ENCODE results near the gene SSR1. TPM values are rescaled to one million over a fixed set of nuclear protein-coding genes. Genes with fewer than 3 reads are reported as not detected.

Gene SSR1
- total RNA-seq, 1 experiment from 2014 or later = 115 TPM

DNA sequence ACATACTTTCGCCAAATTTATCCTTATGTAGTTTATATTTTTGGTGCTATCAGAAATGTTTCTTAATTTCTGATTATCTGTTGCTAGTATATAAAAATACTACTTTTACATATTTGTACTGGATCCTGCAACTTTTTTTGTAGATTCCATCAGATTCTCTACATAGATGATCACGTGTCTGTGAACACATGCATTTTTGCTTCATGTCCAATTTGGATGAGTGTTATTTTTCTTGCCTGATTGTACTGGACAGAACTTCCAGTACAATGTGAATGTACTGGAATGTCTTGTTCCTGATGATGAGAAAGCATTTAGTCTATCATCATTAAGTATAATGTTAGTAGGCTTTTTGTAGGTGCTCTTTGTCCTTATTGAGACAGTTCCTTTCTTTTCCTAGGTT lies 25.0 kb upstream of the SSR1 start:
- Mint-ChIP-seq H3K4me3 (ENCODE audit: low read depth, unreplicated experiment) (no peak overlapping the region), H3K27ac (ENCODE audit: unreplicated experiment) (no peak overlapping the region), H3K36me3 (ENCODE audit: insufficient read depth, unreplicated experiment) (peaks cover 5% of the 10 kb centered on the region), H3K27me3 (ENCODE audit: unreplicated experiment) (no peaks in the 10 kb centered on the region), H3K9me3 (ENCODE audit: low read depth, unreplicated experiment) (no peaks in the 10 kb centered on the region), H3K4me1 (ENCODE audit: low read depth, unreplicated experiment) (no peaks in the 10 kb centered on the region)
- intact Hi-C loops (cut with micrococcal nuclease; ENCODE audit: unreplicated experiment) = no loop called here
- BruUV-seq (replicated peaks) = no TSS peak
- no peak for DNase-seq
- TF ChIP-seq, protein P1, sequence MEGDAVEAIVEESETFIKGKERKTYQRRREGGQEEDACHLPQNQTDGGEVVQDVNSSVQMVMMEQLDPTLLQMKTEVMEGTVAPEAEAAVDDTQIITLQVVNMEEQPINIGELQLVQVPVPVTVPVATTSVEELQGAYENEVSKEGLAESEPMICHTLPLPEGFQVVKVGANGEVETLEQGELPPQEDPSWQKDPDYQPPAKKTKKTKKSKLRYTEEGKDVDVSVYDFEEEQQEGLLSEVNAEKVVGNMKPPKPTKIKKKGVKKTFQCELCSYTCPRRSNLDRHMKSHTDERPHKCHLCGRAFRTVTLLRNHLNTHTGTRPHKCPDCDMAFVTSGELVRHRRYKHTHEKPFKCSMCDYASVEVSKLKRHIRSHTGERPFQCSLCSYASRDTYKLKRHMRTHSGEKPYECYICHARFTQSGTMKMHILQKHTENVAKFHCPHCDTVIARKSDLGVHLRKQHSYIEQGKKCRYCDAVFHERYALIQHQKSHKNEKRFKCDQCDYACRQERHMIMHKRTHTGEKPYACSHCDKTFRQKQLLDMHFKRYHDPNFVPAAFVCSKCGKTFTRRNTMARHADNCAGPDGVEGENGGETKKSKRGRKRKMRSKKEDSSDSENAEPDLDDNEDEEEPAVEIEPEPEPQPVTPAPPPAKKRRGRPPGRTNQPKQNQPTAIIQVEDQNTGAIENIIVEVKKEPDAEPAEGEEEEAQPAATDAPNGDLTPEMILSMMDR (IDR thresholded peaks at IDR 0.05; ENCODE audit: unreplicated experiment) = no peak
- CTCF ChIA-PET = no interaction called here

DNA sequence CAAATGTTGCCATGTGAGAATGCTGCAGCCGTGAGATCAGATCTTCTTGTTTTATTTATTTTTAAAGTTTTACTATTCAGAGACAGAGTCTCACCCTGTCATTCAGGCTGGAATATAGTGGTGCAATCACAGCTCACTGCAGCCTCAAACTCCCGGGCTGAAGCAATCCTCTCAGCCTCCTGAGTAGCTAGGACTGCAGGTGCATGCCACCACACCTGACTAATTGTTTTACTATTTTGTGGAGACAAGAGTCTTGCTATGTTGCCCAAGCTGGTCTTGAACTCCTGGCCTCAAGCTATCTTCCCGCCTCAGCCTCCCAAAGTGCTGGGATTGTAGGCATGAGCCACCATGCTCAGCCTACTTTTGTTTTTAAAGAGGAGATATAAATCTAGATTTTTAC lies 22.5 kb upstream of the SSR1 start:
- no peaks in the 10 kb centered on the region for H3K9me3 Mint-ChIP-seq (ENCODE audit: low read depth, unreplicated experiment)
- intact Hi-C loops (cut with micrococcal nuclease; ENCODE audit: unreplicated experiment) = no loop called here
- no peak overlapping the region for H3K4me3 Mint-ChIP-seq (ENCODE audit: low read depth, unreplicated experiment)
- H3K36me3 Mint-ChIP-seq (ENCODE audit: insufficient read depth, unreplicated experiment) = peaks cover 5% of the 10 kb centered on the region
- BruUV-seq (replicated peaks) = no TSS peak
- TF ChIP-seq, protein P1 (IDR thresholded peaks at IDR 0.05; ENCODE audit: unreplicated experiment) = no peak
- no peak for DNase-seq
- CTCF ChIA-PET = no interaction called here
- no peak overlapping the region for H3K27ac Mint-ChIP-seq (ENCODE audit: unreplicated experiment)
- no peaks in the 10 kb centered on the region for H3K27me3 Mint-ChIP-seq (ENCODE audit: unreplicated experiment)
- H3K4me1 Mint-ChIP-seq (ENCODE audit: low read depth, unreplicated experiment) = no peaks in the 10 kb centered on the region

DNA sequence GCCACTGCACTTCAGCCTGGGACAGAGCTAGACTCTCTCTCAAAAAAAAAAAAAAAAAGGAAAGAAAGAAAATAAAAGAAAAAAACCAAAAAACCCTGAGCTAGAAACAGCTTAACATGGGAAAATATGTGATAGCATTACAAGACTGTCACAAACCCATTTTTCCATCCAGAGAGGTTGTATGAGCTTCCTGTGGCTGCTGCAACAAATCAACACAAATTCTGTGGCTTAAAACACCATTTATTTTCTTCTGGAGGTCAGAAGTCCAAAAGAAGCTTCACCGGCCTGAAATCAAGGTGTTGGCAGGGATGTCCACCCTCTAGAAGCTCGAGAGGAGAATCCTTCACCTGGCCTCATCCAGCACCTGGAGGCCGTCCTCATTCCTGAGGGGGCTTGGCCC lies 21.7 kb upstream of the SSR1 start:
- TF ChIP-seq, protein P1 (IDR thresholded peaks at IDR 0.05; ENCODE audit: unreplicated experiment) = no peak
- CTCF ChIA-PET = no interaction called here
- no TSS peak for BruUV-seq (replicated peaks)
- no peaks in the 10 kb centered on the region for H3K9me3 Mint-ChIP-seq (ENCODE audit: low read depth, unreplicated experiment)
- peaks cover 5% of the 10 kb centered on the region for H3K36me3 Mint-ChIP-seq (ENCODE audit: insufficient read depth, unreplicated experiment)
- H3K27me3 Mint-ChIP-seq (ENCODE audit: unreplicated experiment) = no peaks in the 10 kb centered on the region
- no peaks in the 10 kb centered on the region for H3K4me1 Mint-ChIP-seq (ENCODE audit: low read depth, unreplicated experiment)
- no peak overlapping the region for H3K27ac Mint-ChIP-seq (ENCODE audit: unreplicated experiment)
- H3K4me3 Mint-ChIP-seq (ENCODE audit: low read depth, unreplicated experiment) = no peak overlapping the region
- intact Hi-C loops (cut with micrococcal nuclease; ENCODE audit: unreplicated experiment) = no loop called here
- no peak for DNase-seq

DNA sequence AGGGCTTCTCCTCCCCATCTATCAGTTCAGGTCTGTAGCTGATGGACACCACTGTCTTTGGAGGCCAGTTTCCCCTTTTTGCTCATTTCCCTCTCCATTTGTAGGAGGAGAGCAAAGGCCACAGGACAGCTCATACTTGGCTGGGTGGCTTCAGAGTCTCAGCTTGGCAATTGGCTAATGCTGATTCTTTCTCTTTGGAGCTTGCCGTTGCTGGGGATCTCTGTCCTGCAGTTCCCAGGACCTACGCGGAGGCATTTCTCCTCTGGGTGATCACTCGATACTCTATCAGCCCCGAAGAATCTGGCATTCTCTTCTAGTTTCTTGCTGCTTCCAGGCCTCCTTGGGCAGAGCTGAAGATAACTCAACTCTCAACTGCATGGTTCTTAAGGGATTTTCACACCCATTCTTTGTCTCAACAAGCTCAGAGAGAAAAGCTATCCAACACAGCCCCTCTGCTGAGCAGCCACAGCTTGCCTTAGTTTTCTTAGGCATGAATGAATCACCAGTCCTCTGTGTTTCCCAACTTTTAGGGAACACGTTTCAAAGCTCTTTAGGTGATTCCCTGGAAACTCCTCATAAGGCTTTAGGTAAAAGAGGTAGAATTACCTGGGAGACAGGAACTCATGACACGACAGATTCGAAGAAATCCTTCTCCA lies 19.2 kb upstream of the SSR1 start:
- intact Hi-C loops (cut with micrococcal nuclease; ENCODE audit: unreplicated experiment) = no loop called here
- CTCF ChIA-PET = interaction anchor here (0.6 kb wide), 1 partner anchor 35 kb away, joined by 5 read pairs; no protein-coding TSS in a partner anchor
- TF ChIP-seq, protein P1 (IDR thresholded peaks at IDR 0.05; ENCODE audit: unreplicated experiment) = no peak
- H3K27ac Mint-ChIP-seq (ENCODE audit: unreplicated experiment) = no peak overlapping the region
- H3K4me3 Mint-ChIP-seq (ENCODE audit: low read depth, unreplicated experiment) = no peak overlapping the region
- no peaks in the 10 kb centered on the region for H3K27me3 Mint-ChIP-seq (ENCODE audit: unreplicated experiment)
- DNase-seq = no peak
- peaks cover 5% of the 10 kb centered on the region for H3K36me3 Mint-ChIP-seq (ENCODE audit: insufficient read depth, unreplicated experiment)
- no peaks in the 10 kb centered on the region for H3K4me1 Mint-ChIP-seq (ENCODE audit: low read depth, unreplicated experiment)
- H3K9me3 Mint-ChIP-seq (ENCODE audit: low read depth, unreplicated experiment) = no peaks in the 10 kb centered on the region
- no TSS peak for BruUV-seq (replicated peaks)

Measured in Calu3 (cell line).